Esophagus (tissue), 2 donors: Measurements from ENCODE around the gene CWC22. TPM values are rescaled to one million over a fixed set of nuclear protein-coding genes. Genes with fewer than 3 reads are reported as not detected.
"Not testable (repeated sequence)": the region's sequence is repeated elsewhere in the genome, so short reads cannot be mapped to it uniquely, and the experiment has no call there.

ENCODE experiments used
- H3K27ac ChIP-seq, 2 donors: one replicate each; pipeline ENCODE4 v1.5.1; 2013; ENCODE audit warnings: low read depth in 2 of 2, mild to moderate bottlenecking in 2 of 2, inconsistent platforms in 1 of 2, low read length in 1 of 2, moderate library complexity in 1 of 2
- H3K27me3 ChIP-seq, 2 donors: one replicate each; pipeline ENCODE4 v1.6.1; 2013; ENCODE audit warnings: low read length in 2 of 2, control low read depth in 1 of 2, mild to moderate bottlenecking in 1 of 2; ENCODE audit not compliant: insufficient read depth in 2 of 2, control insufficient read depth in 1 of 2
- H3K36me3 ChIP-seq, 2 donors: one replicate each; pipeline ENCODE4 v1.6.1; 2013; ENCODE audit warnings: low read length in 1 of 2; ENCODE audit not compliant: control insufficient read depth in 2 of 2, insufficient read depth in 2 of 2
- H3K4me1 ChIP-seq, 2 donors: one replicate each; pipeline ENCODE4 v1.6.1; 2013; ENCODE audit warnings: low read length in 1 of 2; ENCODE audit not compliant: control insufficient read depth in 2 of 2, insufficient read depth in 2 of 2
- H3K4me3 ChIP-seq, 2 donors: one replicate each; pipeline ENCODE4 v1.5.1; 2013; ENCODE audit warnings: low read length in 2 of 2, mild to moderate bottlenecking in 2 of 2, low read depth in 1 of 2, moderate library complexity in 1 of 2
- H3K9me3 ChIP-seq, 2 donors: one replicate each; pipeline ENCODE4 v1.6.1; 2013; ENCODE audit warnings: mild to moderate bottlenecking in 2 of 2, low read depth in 1 of 2, low read length in 1 of 2, moderate library complexity in 1 of 2; ENCODE audit not compliant: control insufficient read depth in 2 of 2, insufficient read depth in 1 of 2
- WGBS, 2 donors: extraction: QIAGEN DNeasy Blood & Tissue Kit; methylation state at CpG; one replicate each; pipeline ENCODE4 v1.1.7; 2013; 5-methylcytosine and 5-hydroxymethylcytosine counted together
- polyA plus RNA-seq, 2 donors: library from polyadenylated mRNA; stranded (reverse); fragments of 200-250 nt; gene quantifications; one replicate each; pipeline ENCODE4 v1.2.3, GENCODE V29; 2013
- donor health status: healthy with polysubstance abuse.
- donor health status: Bipolar disorder and iron deficiency.

The CWC22 gene
- polyA plus RNA-seq, result 10 to 100 TPM in 1 of 2 donors, 1 to 10 TPM in 1; 7.5 to 10.4 TPM

DNA sequence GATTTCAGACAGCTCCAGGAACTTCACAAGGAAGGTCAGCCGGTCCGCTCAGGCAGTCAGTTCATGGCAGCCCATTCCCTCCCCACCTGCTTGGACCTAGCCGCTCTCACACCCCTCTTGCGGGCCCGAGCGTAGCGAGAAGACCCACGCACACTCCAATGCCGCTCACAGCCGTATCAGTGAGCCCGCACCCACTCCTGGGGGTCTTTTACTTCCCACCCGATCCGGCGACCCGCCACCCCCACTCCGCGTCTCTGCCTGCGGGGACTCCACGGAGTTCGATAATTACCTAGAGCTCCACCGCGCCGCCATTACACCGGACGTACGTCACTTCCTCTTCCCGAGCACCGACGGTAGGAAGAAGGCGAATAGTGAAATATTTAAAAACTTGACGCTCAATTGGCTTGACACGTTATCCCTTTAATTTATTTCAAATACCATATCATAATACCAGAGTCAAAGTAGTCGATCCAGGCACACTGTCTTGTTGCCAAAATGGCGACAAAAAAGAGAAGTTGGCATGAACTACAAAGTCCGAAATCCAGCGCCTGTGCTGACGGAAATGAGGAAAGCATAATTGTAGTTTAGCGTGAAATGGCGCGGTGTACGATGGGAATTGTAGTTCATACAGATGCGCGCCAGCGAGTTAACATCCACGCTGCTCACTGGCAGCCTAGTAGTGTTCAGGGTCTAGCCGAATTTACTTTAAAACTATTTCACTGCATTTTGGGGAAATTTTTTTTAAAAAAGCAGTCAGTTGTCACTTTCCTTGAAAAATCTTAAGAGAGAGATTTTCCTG lies at the start of gene CWC22:
TSS of gene CWC22 (minus strand) at position 517 of the 799 bp plus-strand sequence. CDS start 13,956 bp downstream, outside the sequence.
- Histone ChIP-seq H3K27ac (peak within 1 kb of the TSS; percentile 87 to 93), H3K9me3 (no peaks in the 10 kb centered on the region), H3K27me3 (no peaks in the 10 kb centered on the region), H3K4me3 (peak within 1 kb of the TSS; percentile 96 to 97), H3K4me1 (no peaks in the 10 kb centered on the region), H3K36me3 (no peaks in the 10 kb centered on the region)
- 1% methylated on average over 46 of the region's 46 CpGs for WGBS, 2 donors

DNA sequence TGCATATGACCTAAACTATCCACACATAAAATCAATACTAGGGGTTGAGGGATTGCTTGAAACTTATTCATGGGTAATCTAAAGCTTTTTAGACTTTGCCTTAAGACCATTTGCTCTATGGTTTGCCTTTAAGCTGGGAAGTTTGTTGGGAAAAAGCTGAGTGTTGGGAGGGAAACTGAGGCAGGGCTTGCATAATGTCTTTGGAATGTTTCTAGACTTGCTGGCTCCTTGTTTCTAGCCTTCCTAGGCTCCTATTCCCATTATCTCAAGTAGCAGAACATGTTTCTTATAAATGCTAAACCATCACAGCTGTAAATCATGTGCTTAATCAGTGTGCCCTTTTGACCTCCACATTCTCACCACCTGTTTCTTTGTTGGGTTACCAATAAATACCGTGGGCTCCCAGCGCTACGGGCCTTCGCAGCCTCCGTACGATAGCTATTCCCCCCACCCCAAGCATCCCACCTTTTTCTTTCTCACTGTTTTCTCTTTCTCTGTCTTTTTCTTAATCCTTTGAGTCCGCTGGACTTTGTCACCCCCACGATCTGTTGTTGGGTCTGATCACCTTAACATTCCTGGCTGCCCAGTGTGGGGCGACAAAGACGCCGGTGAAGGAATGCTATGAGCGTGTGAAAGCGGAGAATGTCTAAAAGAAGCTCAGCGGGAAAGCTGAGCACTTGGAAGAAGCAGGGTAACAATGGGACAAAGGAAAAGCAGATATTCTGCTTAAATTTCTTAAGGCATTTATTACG lies 49.4 kb upstream of the CWC22 start:
- Histone ChIP-seq H3K9me3 (no peaks in the 10 kb centered on the region), H3K4me3 (no peak overlapping the region), H3K36me3 (no peaks in the 10 kb centered on the region), H3K27me3 (no peaks in the 10 kb centered on the region), H3K4me1 (no peaks in the 10 kb centered on the region), H3K27ac (no peak overlapping the region)
- 63 to 76% methylated on average over 15 of the region's 15 CpGs for WGBS, 2 donors

DNA sequence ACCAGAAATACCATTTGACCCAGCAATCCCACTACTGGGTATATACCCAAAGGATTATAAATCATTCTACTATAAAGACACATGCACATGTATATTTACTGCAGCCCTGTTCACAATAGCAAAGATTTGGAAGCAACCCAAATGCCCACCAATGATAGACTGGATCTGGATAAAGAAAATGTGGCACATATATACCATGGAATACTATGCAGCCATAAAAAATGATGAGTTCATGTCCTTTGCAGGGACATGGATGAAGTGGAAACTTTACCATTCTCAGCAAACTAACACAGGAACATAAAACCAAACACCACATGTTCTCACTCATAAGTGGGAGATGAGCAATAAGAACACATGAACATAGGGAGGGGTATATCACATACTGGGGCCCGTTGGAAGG lies 47.5 kb upstream of the CWC22 start:
- not testable (repeated sequence) for H3K9me3 ChIP-seq, H3K36me3 ChIP-seq, H3K27me3 ChIP-seq, H3K4me1 ChIP-seq, H3K27ac ChIP-seq, H3K4me3 ChIP-seq
- 10 to 35% methylated on average over 1 of the region's 1 CpG for WGBS, 2 donors

DNA sequence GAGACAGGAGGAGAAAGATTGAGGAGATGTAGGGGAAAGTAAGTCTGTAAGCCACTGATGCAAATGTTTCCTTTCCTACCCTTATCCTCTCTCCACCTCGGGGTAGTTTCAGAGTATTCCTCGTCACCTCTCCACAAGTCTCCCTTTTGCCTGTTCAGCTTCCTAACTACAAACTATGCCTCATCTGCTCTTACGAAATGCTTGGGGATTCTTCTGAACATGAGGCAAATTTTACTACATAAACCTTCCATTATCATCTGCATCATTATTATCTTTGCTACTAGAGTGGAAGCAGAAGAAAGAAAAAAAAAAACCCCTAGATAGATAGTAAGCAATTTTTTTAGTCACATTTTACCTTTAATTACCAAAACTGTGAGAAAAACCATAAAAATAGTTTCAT lies 43.1 kb upstream of the CWC22 start:
- 58 to 75% methylated on average over 3 of the region's 3 CpGs for WGBS, 2 donors

DNA sequence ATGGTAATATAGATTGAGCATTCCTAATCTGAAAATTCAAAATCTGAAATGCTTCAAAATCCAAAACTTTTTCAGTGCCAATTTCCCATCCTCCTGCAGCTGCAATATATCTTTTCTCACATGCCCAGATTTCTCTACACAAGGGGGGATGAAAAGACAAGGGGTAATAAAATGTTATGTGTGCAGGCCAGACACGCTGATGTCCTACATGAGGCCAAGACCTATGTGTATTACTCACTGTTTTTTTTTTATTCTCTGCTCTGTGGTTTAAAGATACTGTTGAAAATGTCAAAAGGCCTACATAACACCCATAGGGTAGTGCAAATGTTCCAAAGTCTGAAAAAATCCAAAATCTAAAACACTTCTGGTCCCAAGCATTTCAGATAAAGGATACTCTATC lies 41.2 kb upstream of the CWC22 start:
- no peaks in the 10 kb centered on the region for H3K36me3 ChIP-seq
- H3K27me3 ChIP-seq, result no peaks in the 10 kb centered on the region
- no peak overlapping the region for H3K27ac ChIP-seq
- H3K9me3 ChIP-seq, result no peaks in the 10 kb centered on the region
- WGBS, 2 donors, result 73 to 83% methylated on average over 1 of the region's 1 CpG
- no peak overlapping the region for H3K4me3 ChIP-seq
- no peaks in the 10 kb centered on the region for H3K4me1 ChIP-seq

More for the DNA sequence above, 43.1 kb upstream of the CWC22 start:
- Histone ChIP-seq H3K4me1 (no peaks in the 10 kb centered on the region), H3K27me3 (no peaks in the 10 kb centered on the region), H3K36me3 (no peaks in the 10 kb centered on the region), H3K27ac (no peak overlapping the region), H3K9me3 (no peaks in the 10 kb centered on the region), H3K4me3 (no peak overlapping the region)

DNA sequence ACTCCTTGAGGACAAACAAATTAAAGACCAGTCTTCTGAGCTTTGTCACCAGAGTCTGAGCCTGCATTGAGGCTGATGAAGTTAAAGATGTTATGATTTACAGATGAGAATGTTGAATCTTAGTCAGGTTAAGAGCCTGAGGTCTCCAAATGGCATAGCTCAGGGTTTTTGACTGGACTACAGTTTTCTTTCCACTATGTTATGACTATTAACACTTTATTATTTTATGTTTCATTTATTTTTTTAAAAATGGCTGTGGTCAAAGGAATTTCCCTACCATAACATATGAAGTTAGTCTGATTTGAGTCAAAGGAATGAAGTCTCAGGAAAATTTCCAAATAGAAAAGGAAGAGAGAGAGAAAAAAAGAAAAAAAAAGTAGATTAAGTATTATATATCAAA lies 39.7 kb upstream of the CWC22 start:
- H3K27ac ChIP-seq, result no peak overlapping the region
- no peak overlapping the region for H3K4me3 ChIP-seq
- H3K27me3 ChIP-seq, result no peaks in the 10 kb centered on the region
- H3K9me3 ChIP-seq, result no peaks in the 10 kb centered on the region
- H3K4me1 ChIP-seq, result no peaks in the 10 kb centered on the region
- H3K36me3 ChIP-seq, result no peaks in the 10 kb centered on the region

DNA sequence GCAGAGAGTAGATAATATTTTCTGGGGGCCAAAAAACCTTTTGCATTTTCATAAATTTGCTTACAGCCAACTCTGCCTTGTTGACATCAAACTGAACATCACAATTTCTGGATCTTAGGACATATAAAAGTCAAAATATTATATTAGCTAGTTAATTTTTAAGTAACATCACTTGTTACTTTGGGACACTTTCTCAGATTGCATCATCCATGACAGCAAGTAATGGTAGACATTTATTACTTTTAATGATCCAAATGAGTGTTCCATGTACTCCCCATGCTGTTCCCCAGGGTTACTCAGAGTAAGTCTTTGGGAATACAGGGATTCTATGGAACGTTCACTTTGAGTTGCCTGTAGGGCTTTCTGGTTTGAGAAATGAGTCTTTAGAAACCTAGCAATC lies 39.1 kb upstream of the CWC22 start:
- no peaks in the 10 kb centered on the region for H3K9me3 ChIP-seq
- H3K36me3 ChIP-seq, result no peaks in the 10 kb centered on the region
- no peak overlapping the region for H3K27ac ChIP-seq
- H3K27me3 ChIP-seq, result no peaks in the 10 kb centered on the region
- WGBS, 2 donors, result 72 to 80% methylated on average over 1 of the region's 1 CpG
- H3K4me1 ChIP-seq, result no peaks in the 10 kb centered on the region
- H3K4me3 ChIP-seq, result no peak overlapping the region

DNA sequence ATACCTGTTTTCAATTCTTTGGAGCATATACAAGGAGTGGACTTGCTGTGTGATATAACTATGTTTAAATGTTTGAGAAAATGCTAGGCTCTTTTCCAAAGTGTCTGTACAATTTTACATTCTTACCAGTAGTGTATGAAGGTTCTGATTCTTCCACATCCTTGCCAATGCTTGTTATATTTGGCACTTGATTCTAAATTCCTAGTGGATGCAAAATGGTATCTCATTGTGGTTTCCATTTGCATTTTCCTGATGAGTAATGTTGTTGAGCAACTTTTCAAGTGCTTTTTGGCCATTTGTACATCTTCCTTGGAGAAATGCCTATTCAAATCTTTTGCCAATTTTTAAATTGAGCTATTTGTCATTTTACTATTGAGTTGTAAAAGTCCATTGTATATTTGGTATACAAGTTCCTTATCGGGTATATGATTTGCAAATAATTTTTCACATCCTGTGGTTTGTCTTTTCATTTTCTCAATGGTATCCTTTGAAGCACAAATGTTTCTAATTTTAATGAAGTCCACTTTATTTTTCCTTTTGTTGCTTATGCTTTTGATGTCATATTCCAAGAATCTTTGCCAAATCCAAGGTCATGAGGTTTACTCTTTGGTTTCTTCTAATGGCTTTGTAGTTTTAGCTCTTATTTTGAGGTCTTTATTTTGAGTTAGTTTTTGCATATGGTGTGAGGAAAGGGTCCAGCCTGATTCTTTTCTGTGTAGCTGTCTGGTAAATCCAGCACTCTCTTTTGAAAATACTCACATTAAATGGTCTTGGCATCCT lies 33.2 kb upstream of the CWC22 start:
- Histone ChIP-seq H3K9me3 (no peaks in the 10 kb centered on the region), H3K27ac (no peak overlapping the region), H3K36me3 (no peaks in the 10 kb centered on the region), H3K4me3 (no peak overlapping the region), H3K27me3 (no peaks in the 10 kb centered on the region), H3K4me1 (no peaks in the 10 kb centered on the region)
- WGBS, 2 donors, result 33 to 60% methylated on average over 1 of the region's 1 CpG

DNA sequence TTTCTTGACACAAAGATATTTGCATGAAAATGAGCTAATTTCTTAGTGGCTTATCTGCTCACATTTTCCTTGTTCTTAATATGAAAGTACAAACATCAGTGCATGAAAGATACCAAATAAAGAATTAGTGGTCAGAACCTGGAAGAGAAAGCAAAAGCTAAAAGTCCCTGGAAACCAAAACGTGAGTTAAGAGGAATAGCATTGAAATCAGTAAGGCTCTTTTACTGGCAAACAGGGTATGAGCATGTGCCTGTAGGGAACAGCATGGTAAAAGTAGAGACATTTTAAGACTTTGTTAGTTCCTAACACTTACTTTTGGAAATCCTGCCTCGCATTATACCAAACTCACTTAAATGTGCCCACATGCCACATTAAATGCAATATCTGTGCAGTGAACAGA lies 31.9 kb upstream of the CWC22 start:
- no peak overlapping the region for H3K4me3 ChIP-seq
- WGBS, 2 donors, result 60 to 64% methylated on average over 2 of the region's 2 CpGs
- no peaks in the 10 kb centered on the region for H3K36me3 ChIP-seq
- no peaks in the 10 kb centered on the region for H3K4me1 ChIP-seq
- no peaks in the 10 kb centered on the region for H3K27me3 ChIP-seq
- H3K27ac ChIP-seq, result no peak overlapping the region
- H3K9me3 ChIP-seq, result no peaks in the 10 kb centered on the region
